GM12878 (cell line): ENCODE results near the gene MAD1L1. TPM values are rescaled to one million over a fixed set of nuclear protein-coding genes. Genes with fewer than 3 reads are reported as not detected.

Source experiments
- ATAC-seq: fragments of 200-7000 bp; cut with Tn5 transposase; 3 replicates; pipeline ENCODE4 v1.9.1; 2020; ENCODE audit warnings: mild to moderate bottlenecking, moderate library complexity
- BruUV-seq: library from RNA; stranded (reverse); fragments of 400-500 nt; replicated peaks from 2 replicates; lab custom pipeline; 2021; lab: Mats Ljungman, UMichigan
- CTCF ChIA-PET: fragments of 300-600 bp; sonication (Branson Sonifier 250); formaldehyde crosslinking; extraction: SDS; loops from one replicate; lab custom pipeline; 2021; ENCODE audit warnings: inconsistent platforms; lab: Yijun Ruan, JAX
- POLR2A ChIA-PET: fragments of 350-600 bp; formaldehyde crosslinking; extraction: SDS; loops from one replicate; lab custom pipeline; 2021; ENCODE audit warnings: inconsistent platforms; lab: Charles Lee
- RAD21 ChIA-PET: fragments of 300-600 bp; sonication (Branson Sonifier 250); formaldehyde crosslinking; loops from one replicate; lab custom pipeline; 2023; ENCODE audit warnings: antibody characterized with exemption; ENCODE audit not compliant: unreplicated experiment; lab: Charles Lee
- SMC1A ChIA-PET: fragments of 300-600 bp; sonication (Branson Sonifier 250); formaldehyde crosslinking; loops from one replicate; lab custom pipeline; 2023; ENCODE audit not compliant: unreplicated experiment, uncharacterized antibody; lab: Charles Lee
- DNase-seq: peaks from one replicate; pipeline ENCODE4 v3.0.0-alpha.2; 2011; ENCODE audit warnings: low read depth, low spot score
- FAIRE-seq: peaks from 3 replicates; lab custom pipeline; 2011; peaks lifted over from hg19 to GRCh38; lab: Jason Lieb, UNC
- H2AFZ ChIP-seq: 2 replicates; pipeline ENCODE4 v1.6.0; 2011; ENCODE audit warnings: low read depth, low read length, control low read depth; ENCODE audit not compliant: control insufficient read depth
- H3K27ac ChIP-seq: 2 replicates; pipeline ENCODE4 v1.5.1; 2011; ENCODE audit warnings: control low read depth; ENCODE audit not compliant: control insufficient read depth, insufficient read depth
- H3K27me3 ChIP-seq, 2 experiments: replicated peaks in 1 of 2; 2 replicates each; pipeline versions ENCODE4 v1.6.0 to v1.6.1; 2011; ENCODE audit warnings: low read length in 1 of 2; ENCODE audit not compliant: control insufficient read depth in 2 of 2, insufficient read depth in 2 of 2
- H3K36me3 ChIP-seq, 2 experiments: 2 replicates each; pipeline ENCODE4 v1.5.1; 2011; ENCODE audit warnings: low read length in 1 of 2; ENCODE audit not compliant: control insufficient read depth in 2 of 2, insufficient read depth in 2 of 2
- H3K4me1 ChIP-seq: 2 replicates; pipeline ENCODE4 v1.6.1; 2011; ENCODE audit warnings: mild to moderate bottlenecking, low read length, moderate library complexity, mixed read lengths; ENCODE audit not compliant: control insufficient read depth, insufficient read depth
- H3K4me2 ChIP-seq: 2 replicates; pipeline ENCODE4 v1.6.0; 2011; ENCODE audit warnings: control low read depth; ENCODE audit not compliant: control insufficient read depth, insufficient read depth
- H3K4me3 ChIP-seq: fragments of 200-600 bp; sonication (generic); 2 replicates; pipeline ENCODE4 v1.5.1; 2016
- H3K79me2 ChIP-seq: 2 replicates; pipeline ENCODE4 v1.6.0; 2011; ENCODE audit warnings: low read length; ENCODE audit not compliant: control insufficient read depth, insufficient read depth
- H3K9ac ChIP-seq: 2 replicates; pipeline ENCODE4 v1.8.0; 2011; ENCODE audit warnings: low read length, control low read depth, mixed read lengths; ENCODE audit not compliant: control insufficient read depth, insufficient read depth
- H3K9me3 ChIP-seq: replicated peaks from 3 replicates; pipeline ENCODE4 v1.5.1; 2011; ENCODE audit warnings: mild to moderate bottlenecking, low read length; ENCODE audit not compliant: control insufficient read depth, insufficient read depth
- H4K20me1 ChIP-seq: 2 replicates; pipeline ENCODE4 v1.6.0; 2011; ENCODE audit not compliant: control insufficient read depth, insufficient read depth
- FOXM1 ChIP-seq: IDR thresholded peaks from 2 replicates; pipeline ENCODE4 v1.6.1; 2012; ENCODE audit warnings: low read depth, mild to moderate bottlenecking, inconsistent platforms, low read length, moderate library complexity
- KLF5 ChIP-seq: fragments of 450-650 bp; IDR thresholded peaks from 2 replicates; pipeline ENCODE4 v1.6.1; 2014; ENCODE audit warnings: mild to moderate bottlenecking; ENCODE audit not compliant: partially characterized antibody
- MTA3 ChIP-seq: IDR thresholded peaks from 2 replicates; pipeline ENCODE4 v1.6.1; 2012; ENCODE audit warnings: low read length, inconsistent platforms, borderline replicate concordance
- RAD51 ChIP-seq: fragments of 450-650 bp; IDR thresholded peaks from 2 replicates; pipeline ENCODE4 v1.6.1; 2016; ENCODE audit warnings: moderate library complexity, mild to moderate bottlenecking, inconsistent platforms
- RELA ChIP-seq: fragments of 450-650 bp; IDR thresholded peaks from 2 replicates; pipeline ENCODE4 v1.8.0; 2014; ENCODE audit warnings: borderline replicate concordance; ENCODE audit not compliant: partially characterized antibody
- SREBF1 ChIP-seq: IDR thresholded peaks from 2 replicates; pipeline ENCODE4 v1.6.1; 2012; ENCODE audit warnings: mild to moderate bottlenecking, low read length
- STAT1 ChIP-seq: fragments of 450-650 bp; conservative IDR thresholded peaks from 2 replicates; pipeline ENCODE4 v1.6.1; 2014; ENCODE audit warnings: antibody characterized with exemption, mild to moderate bottlenecking
- WRNIP1 ChIP-seq: IDR thresholded peaks from 2 replicates; pipeline ENCODE4 v1.6.1; 2011; ENCODE audit warnings: low read depth, low read length, improper control_type of control experiment, borderline replicate concordance
- ZBED1 ChIP-seq: IDR thresholded peaks from 2 replicates; pipeline ENCODE4 v1.6.1; 2016; ENCODE audit warnings: borderline replicate concordance
- WGBS: methylation state at CpG from one replicate; pipeline ENCODE4 v1.1.6; 2016; ENCODE audit warnings: low lambda C conversion rate; ENCODE audit not compliant: insufficient replicate concordance, insufficient coverage; ENCODE audit errors: missing lambda C conversion rate; 5-methylcytosine and 5-hydroxymethylcytosine counted together
- in situ Hi-C: fragments of 300-500 bp; cut with MboI; formaldehyde crosslinking; loops from 9 replicates; pipeline ENCODE4 v1.14.3; 2018; ENCODE audit warnings: mixed read lengths
- intact Hi-C: fragments of 100-400 bp; cut with micrococcal nuclease; formaldehyde crosslinking; loops from one replicate; pipeline ENCODE4 v1.14.2; 2022; ENCODE audit not compliant: unreplicated experiment
- polyA plus RNA-seq, 11 experiments: library from polyadenylated mRNA; depleted of rRNA in 4 of 11; unstranded in 6 of 11; stranded (reverse) in 5 of 11; fragments of >200 nt; fragmentation: Nextera tagmentation in 4 of 11; fragmentation: Illumina TruSeq in 1 of 11; extraction: Ambion mirVana in 4 of 11; extraction: Trizol in 1 of 11; gene quantifications; 1 replicate in 1 of 11; 2 replicates in 10 of 11; pipeline versions ENCODE4 v1.2.1 to v1.2.3, GENCODE V29; 2011 to 2016; ENCODE audit warnings: inconsistent platforms in 2 of 11, missing spikeins in 2 of 11, low read depth in 1 of 11
- total RNA-seq, 4 experiments: library from RNA; depleted of rRNA in 3 of 4; stranded (reverse); fragments of >200 nt in 3 of 4; fragmentation: Illumina TruSeq in 1 of 4; extraction: Trizol in 1 of 4; gene quantifications; 2 replicates each; pipeline versions ENCODE4 v1.2.1 to v1.2.3, GENCODE V29; 2013 to 2021
- TF ChIP-seq, protein P1 (sequence below): fragments of 450-650 bp; IDR thresholded peaks from 2 replicates; pipeline ENCODE4 v1.6.1; 2016; ENCODE audit warnings: mild to moderate bottlenecking
- TF ChIP-seq, protein P2 (sequence below): IDR thresholded peaks from 2 replicates; pipeline ENCODE4 v1.6.1; 2011; ENCODE audit warnings: low read depth, mild to moderate bottlenecking, low read length, moderate library complexity, borderline replicate concordance; ENCODE audit errors: extremely low read depth
- TF ChIP-seq, protein P3 (sequence below): fragments of 450-650 bp; formaldehyde crosslinking; IDR thresholded peaks from 2 replicates; pipeline ENCODE4 v1.4.0; 2020; ENCODE audit warnings: mild to moderate bottlenecking, moderate library complexity
- TF ChIP-seq, protein P4 (sequence below), 3 experiments: IDR thresholded peaks in 2 of 3; conservative IDR thresholded peaks in 1 of 3; 2 replicates each; pipeline ENCODE4 v1.5.1; 2011; ENCODE audit warnings: low read depth in 3 of 3, low read length in 3 of 3, mild to moderate bottlenecking in 3 of 3, control low read depth in 2 of 3, moderate library complexity in 2 of 3, inconsistent platforms in 1 of 3, mixed read lengths in 1 of 3; ENCODE audit not compliant: control insufficient read depth in 2 of 3, insufficient read depth in 1 of 3; ENCODE audit errors: extremely low read depth in 1 of 3
- TF ChIP-seq, protein P5 (sequence below): IDR thresholded peaks from 2 replicates; pipeline ENCODE4 v1.6.1; 2011; ENCODE audit warnings: borderline replicate concordance, low read depth, mild to moderate bottlenecking, moderate library complexity, mixed read lengths, low read length; ENCODE audit not compliant: insufficient read depth; ENCODE audit errors: extremely low read length

Gene MAD1L1
- total and polyA plus RNA-seq, 10 of the 15 experiments (the other 5 are each of a cell fraction or from before 2014, with no cell fraction given) = 2.2 to 76.8 (median 38.3) TPM

DNA sequence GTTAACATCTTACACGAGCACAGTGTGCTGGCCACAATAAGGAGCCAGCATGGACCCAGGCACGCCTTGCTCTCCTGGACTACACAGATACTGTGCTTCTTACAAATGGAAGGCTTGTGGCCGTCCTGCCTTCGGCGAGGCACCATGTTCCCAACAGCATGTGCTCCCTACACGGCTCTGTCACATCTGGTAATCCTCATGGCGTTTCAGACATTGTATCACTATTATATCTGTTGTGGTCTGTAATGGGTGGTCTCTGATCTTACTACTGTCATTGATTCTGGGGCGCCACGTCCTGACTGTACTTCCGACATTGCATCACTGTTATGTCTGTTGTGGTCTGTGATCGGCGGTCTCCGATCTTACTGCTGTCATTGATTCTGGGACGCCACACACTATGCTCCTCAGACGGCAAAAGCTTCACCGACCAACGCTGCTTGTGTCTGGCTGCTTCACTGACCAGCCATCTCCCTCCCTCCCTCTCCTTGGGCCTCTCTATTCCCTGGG lies 195.4 kb downstream of the MAD1L1 start (continued):
- TF ChIP-seq MTA3 = no peak
- TF ChIP-seq, all 136 proteins: peak for 0

DNA sequence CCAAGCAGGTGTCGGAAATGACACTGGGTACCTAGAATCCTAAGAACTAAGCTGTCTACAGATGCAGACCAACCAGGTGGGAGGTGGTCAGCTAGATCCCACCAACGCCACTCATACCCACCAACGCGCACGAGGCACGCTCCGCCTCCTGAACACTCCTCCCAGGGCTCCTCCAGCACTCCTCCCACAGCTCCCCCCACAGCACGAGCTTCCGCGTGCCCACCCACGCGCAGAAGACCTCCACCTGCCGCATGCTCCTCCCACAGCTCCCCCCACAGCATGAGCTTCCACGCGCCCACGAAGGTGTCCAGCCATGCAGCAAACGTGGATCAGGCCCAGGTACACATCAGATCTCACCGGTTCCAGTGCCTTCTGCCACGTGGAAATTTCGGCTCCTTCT lies 196.0 kb downstream of the MAD1L1 start:
- Histone ChIP-seq H3K27me3 (no peaks in the 10 kb centered on the region), H3K9ac (no peak overlapping the region), H2AFZ (no peak overlapping the region), H4K20me1 (peaks cover 3% of the 10 kb centered on the region; the same call in 1 of the 2 replicates), H3K27ac (no peak overlapping the region), H3K4me2 (no peak overlapping the region), H3K9me3 (no peaks in the 10 kb centered on the region), H3K79me2 (no peaks in the 10 kb centered on the region), H3K4me3 (no peak overlapping the region), H3K4me1 (peaks cover 18% of the 10 kb centered on the region), H3K36me3 (no peaks in the 10 kb centered on the region)
- CTCF ChIA-PET = no interaction called here
- SMC1A ChIA-PET = no interaction called here
- BruUV-seq = no TSS peak
- intact Hi-C loops = no loop called here
- DNase-seq = no peak
- in situ Hi-C loops = no loop called here
- no peak for ATAC-seq
- no peak for FAIRE-seq
- RAD21 ChIA-PET = no interaction called here
- POLR2A ChIA-PET = no interaction called here
- 96% methylated on average over 17 of the region's 20 CpGs for WGBS
- TF ChIP-seq, protein P1, sequence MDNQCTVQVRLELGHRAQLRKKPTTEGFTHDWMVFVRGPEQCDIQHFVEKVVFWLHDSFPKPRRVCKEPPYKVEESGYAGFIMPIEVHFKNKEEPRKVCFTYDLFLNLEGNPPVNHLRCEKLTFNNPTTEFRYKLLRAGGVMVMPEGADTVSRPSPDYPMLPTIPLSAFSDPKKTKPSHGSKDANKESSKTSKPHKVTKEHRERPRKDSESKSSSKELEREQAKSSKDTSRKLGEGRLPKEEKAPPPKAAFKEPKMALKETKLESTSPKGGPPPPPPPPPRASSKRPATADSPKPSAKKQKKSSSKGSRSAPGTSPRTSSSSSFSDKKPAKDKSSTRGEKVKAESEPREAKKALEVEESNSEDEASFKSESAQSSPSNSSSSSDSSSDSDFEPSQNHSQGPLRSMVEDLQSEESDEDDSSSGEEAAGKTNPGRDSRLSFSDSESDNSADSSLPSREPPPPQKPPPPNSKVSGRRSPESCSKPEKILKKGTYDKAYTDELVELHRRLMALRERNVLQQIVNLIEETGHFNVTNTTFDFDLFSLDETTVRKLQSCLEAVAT = no peak
- TF ChIP-seq, protein P2, sequence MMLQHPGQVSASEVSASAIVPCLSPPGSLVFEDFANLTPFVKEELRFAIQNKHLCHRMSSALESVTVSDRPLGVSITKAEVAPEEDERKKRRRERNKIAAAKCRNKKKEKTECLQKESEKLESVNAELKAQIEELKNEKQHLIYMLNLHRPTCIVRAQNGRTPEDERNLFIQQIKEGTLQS = no peak
- TF ChIP-seq WRNIP1 (no peak), STAT1 (no peak), RELA (no peak), ZBED1 (no peak), FOXM1 (no peak), SREBF1 (no peak), RAD51 (no peak), KLF5 (no peak)
- TF ChIP-seq, protein P3, sequence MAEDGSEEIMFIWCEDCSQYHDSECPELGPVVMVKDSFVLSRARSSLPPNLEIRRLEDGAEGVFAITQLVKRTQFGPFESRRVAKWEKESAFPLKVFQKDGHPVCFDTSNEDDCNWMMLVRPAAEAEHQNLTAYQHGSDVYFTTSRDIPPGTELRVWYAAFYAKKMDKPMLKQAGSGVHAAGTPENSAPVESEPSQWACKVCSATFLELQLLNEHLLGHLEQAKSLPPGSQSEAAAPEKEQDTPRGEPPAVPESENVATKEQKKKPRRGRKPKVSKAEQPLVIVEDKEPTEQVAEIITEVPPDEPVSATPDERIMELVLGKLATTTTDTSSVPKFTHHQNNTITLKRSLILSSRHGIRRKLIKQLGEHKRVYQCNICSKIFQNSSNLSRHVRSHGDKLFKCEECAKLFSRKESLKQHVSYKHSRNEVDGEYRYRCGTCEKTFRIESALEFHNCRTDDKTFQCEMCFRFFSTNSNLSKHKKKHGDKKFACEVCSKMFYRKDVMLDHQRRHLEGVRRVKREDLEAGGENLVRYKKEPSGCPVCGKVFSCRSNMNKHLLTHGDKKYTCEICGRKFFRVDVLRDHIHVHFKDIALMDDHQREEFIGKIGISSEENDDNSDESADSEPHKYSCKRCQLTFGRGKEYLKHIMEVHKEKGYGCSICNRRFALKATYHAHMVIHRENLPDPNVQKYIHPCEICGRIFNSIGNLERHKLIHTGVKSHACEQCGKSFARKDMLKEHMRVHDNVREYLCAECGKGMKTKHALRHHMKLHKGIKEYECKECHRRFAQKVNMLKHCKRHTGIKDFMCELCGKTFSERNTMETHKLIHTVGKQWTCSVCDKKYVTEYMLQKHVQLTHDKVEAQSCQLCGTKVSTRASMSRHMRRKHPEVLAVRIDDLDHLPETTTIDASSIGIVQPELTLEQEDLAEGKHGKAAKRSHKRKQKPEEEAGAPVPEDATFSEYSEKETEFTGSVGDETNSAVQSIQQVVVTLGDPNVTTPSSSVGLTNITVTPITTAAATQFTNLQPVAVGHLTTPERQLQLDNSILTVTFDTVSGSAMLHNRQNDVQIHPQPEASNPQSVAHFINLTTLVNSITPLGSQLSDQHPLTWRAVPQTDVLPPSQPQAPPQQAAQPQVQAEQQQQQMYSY (CRISPR knock-in tag) = no peak
- TF ChIP-seq, protein P4, sequence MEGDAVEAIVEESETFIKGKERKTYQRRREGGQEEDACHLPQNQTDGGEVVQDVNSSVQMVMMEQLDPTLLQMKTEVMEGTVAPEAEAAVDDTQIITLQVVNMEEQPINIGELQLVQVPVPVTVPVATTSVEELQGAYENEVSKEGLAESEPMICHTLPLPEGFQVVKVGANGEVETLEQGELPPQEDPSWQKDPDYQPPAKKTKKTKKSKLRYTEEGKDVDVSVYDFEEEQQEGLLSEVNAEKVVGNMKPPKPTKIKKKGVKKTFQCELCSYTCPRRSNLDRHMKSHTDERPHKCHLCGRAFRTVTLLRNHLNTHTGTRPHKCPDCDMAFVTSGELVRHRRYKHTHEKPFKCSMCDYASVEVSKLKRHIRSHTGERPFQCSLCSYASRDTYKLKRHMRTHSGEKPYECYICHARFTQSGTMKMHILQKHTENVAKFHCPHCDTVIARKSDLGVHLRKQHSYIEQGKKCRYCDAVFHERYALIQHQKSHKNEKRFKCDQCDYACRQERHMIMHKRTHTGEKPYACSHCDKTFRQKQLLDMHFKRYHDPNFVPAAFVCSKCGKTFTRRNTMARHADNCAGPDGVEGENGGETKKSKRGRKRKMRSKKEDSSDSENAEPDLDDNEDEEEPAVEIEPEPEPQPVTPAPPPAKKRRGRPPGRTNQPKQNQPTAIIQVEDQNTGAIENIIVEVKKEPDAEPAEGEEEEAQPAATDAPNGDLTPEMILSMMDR (IDR thresholded peaks at IDR 0.05 in 2 of 3, conservative IDR thresholded peaks at IDR 0.05 in 1 of 3; ENCODE audit: control insufficient read depth in 2 of 3, extremely low read depth in 1 of 3, insufficient read depth in 1 of 3, low read depth in 3 of 3, low read length in 3 of 3) = no peak
- TF ChIP-seq, protein P5, sequence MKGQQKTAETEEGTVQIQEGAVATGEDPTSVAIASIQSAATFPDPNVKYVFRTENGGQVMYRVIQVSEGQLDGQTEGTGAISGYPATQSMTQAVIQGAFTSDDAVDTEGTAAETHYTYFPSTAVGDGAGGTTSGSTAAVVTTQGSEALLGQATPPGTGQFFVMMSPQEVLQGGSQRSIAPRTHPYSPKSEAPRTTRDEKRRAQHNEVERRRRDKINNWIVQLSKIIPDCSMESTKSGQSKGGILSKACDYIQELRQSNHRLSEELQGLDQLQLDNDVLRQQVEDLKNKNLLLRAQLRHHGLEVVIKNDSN = no peak
